NCI-H2196 (cell line): ENCODE results near the gene MANSC1.
A peak's percentile ranks its signal among the peaks of the same experiment; 100 is the strongest.
"Not testable (repeated sequence)": the region's sequence is repeated elsewhere in the genome, so short reads cannot be mapped to it uniquely, and the experiment has no call there.

Source experiments
- DNase-seq: peaks from one replicate; lab custom pipeline; 2025; ENCODE audit not compliant: unreplicated experiment; lab: John Stamatoyannopoulos, UW

The MANSC1 gene

GRCh38 chr12:12327802-12328201 is 22.2 kb downstream of the MANSC1 start:
- peak; percentile 21 for DNase-seq

- DNase-seq = no peak
Measured at GRCh38 chr12:12326262-12326661, 23.8 kb downstream of the MANSC1 start.

GRCh38 chr12:12323591-12323990 is 26.5 kb downstream of the MANSC1 start:
- no peak for DNase-seq

- no peak for DNase-seq
Measured at GRCh38 chr12:12323118-12323517, 26.9 kb downstream of the MANSC1 start.

- no peak for DNase-seq
Measured at GRCh38 chr12:12319451-12320183, 30.4 kb downstream of the MANSC1 start.

GRCh38 chr12:12315838-12316237 is 34.2 kb downstream of the MANSC1 start:
- no peak for DNase-seq

GRCh38 chr12:12310695-12311094 is 39.3 kb downstream of the MANSC1 start:
- DNase-seq = not testable (repeated sequence)

- DNase-seq = no peak
Measured at GRCh38 chr12:12305568-12306300, 44.3 kb downstream of the MANSC1 start.

GRCh38 chr12:12302976-12303375 is 47.1 kb downstream of the MANSC1 start:
- no peak for DNase-seq

- no peak for DNase-seq
Measured at GRCh38 chr12:12301122-12301521, 48.9 kb downstream of the MANSC1 start.

GRCh38 chr12:12297201-12297830 is 52.7 kb downstream of the MANSC1 start:
- no peak for DNase-seq

- no peak for DNase-seq
Measured at GRCh38 chr12:12294215-12295005, 55.6 kb downstream of the MANSC1 start.

GRCh38 chr12:12290206-12290605 is 59.8 kb downstream of the MANSC1 start:
- no peak for DNase-seq

- DNase-seq = no peak
Measured at GRCh38 chr12:12286441-12286840, 63.6 kb downstream of the MANSC1 start.

- DNase-seq = no peak
Measured at GRCh38 chr12:12282761-12283425, 67.1 kb downstream of the MANSC1 start.

- DNase-seq = no peak
Measured at GRCh38 chr12:12282202-12282601, 67.8 kb downstream of the MANSC1 start.

GRCh38 chr12:12281134-12281533 is 68.9 kb downstream of the MANSC1 start:
- no peak for DNase-seq

GRCh38 chr12:12278899-12279298 is 71.1 kb downstream of the MANSC1 start:
- no peak for DNase-seq
